HepG2 (cell line): ENCODE results near the gene RARG. TPM values are rescaled to one million over a fixed set of nuclear protein-coding genes. Genes with fewer than 3 reads are reported as not detected.

Experiments
- ATAC-seq: fragments of 200-7000 bp; cut with Tn5 transposase; 3 replicates; pipeline ENCODE4 v1.9.1; 2020; ENCODE audit warnings: mild to moderate bottlenecking, moderate library complexity
- BruUV-seq: library from RNA; stranded (reverse); fragments of 400-500 nt; replicated peaks from 2 replicates; lab custom pipeline; 2021; lab: Mats Ljungman, UMichigan
- CTCF ChIA-PET: fragments of 300-600 bp; formaldehyde crosslinking; extraction: SDS; loops from one replicate; lab custom pipeline; 2021; ENCODE audit warnings: low total read pairs, inconsistent platforms, low intra/inter-chr PET ratio; lab: Yijun Ruan, JAX
- POLR2A ChIA-PET: fragments of 350-600 bp; sonication (Branson Sonifier 250); formaldehyde crosslinking; loops from one replicate; lab custom pipeline; 2020; ENCODE audit warnings: antibody characterized with exemption, inconsistent platforms; lab: Yijun Ruan, JAX
- DNase-seq: peaks from one replicate; pipeline ENCODE4 v3.0.0-alpha.2; 2015; ENCODE audit warnings: low spot score
- FAIRE-seq: peaks from 3 replicates; lab custom pipeline; 2011; peaks lifted over from hg19 to GRCh38; lab: Jason Lieb, UNC
- H2AFZ ChIP-seq: one replicate; pipeline ENCODE4 v1.6.1; 2011; ENCODE audit warnings: low read length, inconsistent platforms
- H3K27ac ChIP-seq: fragments of 300-600 bp; 3 replicates; pipeline ENCODE4 v1.8.0; 2011; ENCODE audit warnings: mixed run types, mild to moderate bottlenecking, mixed read lengths, low read length, inconsistent platforms; ENCODE audit not compliant: insufficient read depth; ENCODE audit errors: extremely low read length
- H3K27me3 ChIP-seq, 2 experiments: fragments of 200-600 bp in 1 of 2; 2 replicates in 1 of 2; 3 replicates in 1 of 2; pipeline versions ENCODE4 v1.6.0 to v1.8.0; 2011; ENCODE audit warnings: low read length in 2 of 2, mild to moderate bottlenecking in 2 of 2, moderate library complexity in 2 of 2, inconsistent platforms in 1 of 2; ENCODE audit not compliant: insufficient read depth in 2 of 2, control insufficient read depth in 1 of 2
- H3K36me3 ChIP-seq, 2 experiments: fragments of 200-600 bp in 1 of 2; replicated peaks in 1 of 2; 2 replicates in 1 of 2; 3 replicates in 1 of 2; pipeline versions ENCODE4 v1.5.1 to v1.8.0; 2011; ENCODE audit warnings: low read length in 2 of 2, inconsistent platforms in 1 of 2; ENCODE audit not compliant: insufficient read depth in 2 of 2, control insufficient read depth in 1 of 2
- H3K4me1 ChIP-seq: 2 replicates; pipeline ENCODE4 v1.5.1; 2012; ENCODE audit warnings: low read length, inconsistent platforms; ENCODE audit not compliant: insufficient read depth
- H3K4me2 ChIP-seq: 2 replicates; pipeline ENCODE4 v1.6.0; 2011; ENCODE audit warnings: low read depth, low read length, inconsistent platforms
- H3K4me3 ChIP-seq, 3 experiments: fragments of 200-600 bp in 1 of 3; sonication (generic), shearing (Covaris generic) in 1 of 3; replicated peaks in 1 of 3; 2 replicates each; pipeline ENCODE4 v1.5.1; 2011 to 2016; ENCODE audit warnings: low read length in 3 of 3, inconsistent platforms in 2 of 3, low read depth in 2 of 3, mild to moderate bottlenecking in 2 of 3, control low read depth in 1 of 3, mixed read lengths in 1 of 3; ENCODE audit not compliant: insufficient read depth in 1 of 3
- H3K79me2 ChIP-seq: one replicate; pipeline ENCODE4 v1.6.1; 2011; ENCODE audit warnings: low read length, inconsistent platforms; ENCODE audit not compliant: insufficient read depth
- H3K9ac ChIP-seq: 2 replicates; pipeline ENCODE4 v1.6.0; 2011; ENCODE audit warnings: mild to moderate bottlenecking, low read depth, low read length, inconsistent platforms; ENCODE audit not compliant: insufficient read depth
- H3K9me3 ChIP-seq: 2 replicates; pipeline ENCODE4 v1.5.1; 2012; ENCODE audit warnings: mild to moderate bottlenecking, low read length
- H4K20me1 ChIP-seq: 2 replicates; pipeline ENCODE4 v1.6.0; 2011; ENCODE audit warnings: inconsistent platforms, mild to moderate bottlenecking, low read length, moderate library complexity; ENCODE audit not compliant: insufficient read depth
- ATF3 ChIP-seq: sonication (generic); formaldehyde crosslinking; IDR thresholded peaks from 2 replicates; pipeline ENCODE4 v1.4.0; 2020; ENCODE audit warnings: missing genetic modification reagents
- GFI1 ChIP-seq: sonication (generic); formaldehyde crosslinking; IDR thresholded peaks from 2 replicates; pipeline ENCODE4 v1.5.0; 2020; ENCODE audit warnings: missing genetic modification reagents, mild to moderate bottlenecking, borderline replicate concordance
- HDAC6 ChIP-seq: fragments of 200-600 bp; sonication (generic); IDR thresholded peaks from 2 replicates; pipeline ENCODE4 v1.7.0; 2017; ENCODE audit warnings: mild to moderate bottlenecking, antibody characterized with exemption, low read length, low read depth
- MLLT10 ChIP-seq: sonication (generic); formaldehyde crosslinking; IDR thresholded peaks from 2 replicates; pipeline ENCODE4 v1.4.0; 2020; ENCODE audit warnings: missing genetic modification reagents
- NFRKB ChIP-seq: fragments of 450-650 bp; IDR thresholded peaks from 2 replicates; pipeline ENCODE4 v1.6.1; 2017
- SAFB2 ChIP-seq: sonication (generic); formaldehyde crosslinking; IDR thresholded peaks from 2 replicates; pipeline ENCODE4 v1.5.1; 2020; ENCODE audit warnings: missing genetic modification reagents, low read depth, mild to moderate bottlenecking, borderline replicate concordance
- THAP8 ChIP-seq: sonication (generic); formaldehyde crosslinking; IDR thresholded peaks from 2 replicates; pipeline ENCODE4 v1.5.1; 2020; ENCODE audit warnings: missing genetic modification reagents, mild to moderate bottlenecking, borderline replicate concordance
- ZNF430 ChIP-seq: sonication (generic); formaldehyde crosslinking; IDR thresholded peaks from 2 replicates; pipeline ENCODE4 v1.9.0; 2021; ENCODE audit warnings: mild to moderate bottlenecking, missing genetic modification reagents
- ZNF569 ChIP-seq: sonication (generic); formaldehyde crosslinking; IDR thresholded peaks from 2 replicates; pipeline ENCODE4 v1.5.0; 2020; ENCODE audit warnings: mild to moderate bottlenecking, missing genetic modification reagents, moderate library complexity, borderline replicate concordance
- ZNF605 ChIP-seq: sonication (generic); formaldehyde crosslinking; IDR thresholded peaks from 2 replicates; pipeline ENCODE4 v1.8.0; 2022; ENCODE audit warnings: mild to moderate bottlenecking, missing genetic modification reagents
- ZNF615 ChIP-seq: sonication (generic); formaldehyde crosslinking; IDR thresholded peaks from 2 replicates; pipeline ENCODE4 v1.5.0; 2020; ENCODE audit warnings: mild to moderate bottlenecking, missing genetic modification reagents, borderline replicate concordance
- ZNF709 ChIP-seq: sonication (generic); formaldehyde crosslinking; IDR thresholded peaks from 2 replicates; pipeline ENCODE4 v1.5.0; 2020; ENCODE audit warnings: mild to moderate bottlenecking, missing genetic modification reagents
- ZNF879 ChIP-seq: sonication (generic); formaldehyde crosslinking; IDR thresholded peaks from 2 replicates; pipeline ENCODE4 v1.8.1; 2023; ENCODE audit warnings: missing genetic modification reagents
- ZSCAN22 ChIP-seq: sonication (generic); formaldehyde crosslinking; IDR thresholded peaks from 2 replicates; pipeline ENCODE4 v1.4.0; 2020; ENCODE audit warnings: mild to moderate bottlenecking, missing genetic modification reagents
- WGBS: methylation state at CpG from one replicate; pipeline ENCODE4 v1.1.6; 2017; ENCODE audit warnings: low lambda C conversion rate; 5-methylcytosine and 5-hydroxymethylcytosine counted together
- in situ Hi-C: cut with HindIII; loops from 2 replicates; pipeline ENCODE4 v1.10.0; 2017; ENCODE audit warnings: low pct_unique_long_range_greater_than_20kb; ENCODE audit not compliant: extremely low pct_ligation_motif_present
- intact Hi-C: fragments of 100-400 bp; cut with micrococcal nuclease; formaldehyde crosslinking; loops from one replicate; pipeline ENCODE4 v1.10.0; 2022; ENCODE audit not compliant: unreplicated experiment
- polyA plus RNA-seq, 8 experiments: library from polyadenylated mRNA; depleted of rRNA in 3 of 8; stranded (reverse) in 7 of 8; unstranded in 1 of 8; fragments of >200 nt; fragmentation: Illumina TruSeq in 4 of 8; extraction: Trizol in 4 of 8; gene quantifications; 2 replicates each; pipeline versions ENCODE4 v1.2.1 to v1.2.3, GENCODE V29; 2011 to 2016; ENCODE audit warnings: low read depth in 4 of 8, missing spikeins in 1 of 8, mixed read lengths in 1 of 8; ENCODE audit not compliant: insufficient read depth in 1 of 8
- total RNA-seq, 5 experiments: library from RNA; depleted of rRNA; stranded (reverse); fragments of >200 nt; fragmentation: Illumina TruSeq; extraction: Trizol; gene quantifications; 2 replicates each; pipeline ENCODE4 v1.2.3, GENCODE V29; 2016; ENCODE audit warnings: low read depth in 1 of 5

The RARG gene
- total and polyA plus RNA-seq, 2 of the 13 experiments (the other 11 are each of a cell fraction or from before 2014, with no cell fraction given): 0.77 to 1.5 TPM

- Histone ChIP-seq H3K4me3 (no peak overlapping the region), H3K9me3 (no peaks in the 10 kb centered on the region), H3K27me3 (peaks cover 0 to 30% of the 10 kb centered on the region in 2 experiments; a peak in 4 of 5 replicates), H3K4me1 (peaks cover 47% of the 10 kb centered on the region), H3K36me3 (no peaks in the 10 kb centered on the region), H3K27ac (no peak overlapping the region), H3K9ac (no peak overlapping the region), H2AFZ (no peak overlapping the region), H4K20me1 (no peaks in the 10 kb centered on the region), H3K79me2 (no peaks in the 10 kb centered on the region), H3K4me2 (no peak overlapping the region)
- TF ChIP-seq ZNF615 (no peak), ATF3 (CRISPR knock-in tag) (no peak), ZNF709 (no peak), GFI1 (CRISPR knock-in tag) (no peak), ZNF879 (CRISPR knock-in tag) (no peak), ZNF605 (no peak), SAFB2 (CRISPR knock-in tag) (no peak), ZNF569 (CRISPR knock-in tag) (no peak), MLLT10 (CRISPR knock-in tag) (no peak), ZNF430 (CRISPR knock-in tag) (no peak), NFRKB (no peak), THAP8 (no peak), ZSCAN22 (CRISPR knock-in tag) (no peak), HDAC6 (no peak)
- in situ Hi-C loops (no loop called here), intact Hi-C loops (no loop called here)
- no peak for DNase-seq
- CTCF ChIA-PET: no interaction called here
- POLR2A ChIA-PET: no interaction called here
- no peak for ATAC-seq
- WGBS: 68% methylated on average over 10 of the region's 10 CpGs
- BruUV-seq: no TSS peak
- no peak for FAIRE-seq
Measured at GRCh38 chr12:53225635-53226424, 6.2 kb downstream of the RARG start.
